GM12873 (cell line): Measurements from ENCODE around the gene BMPR1A.

ENCODE experiments used
- CTCF ChIP-seq: IDR thresholded peaks from 2 replicates; pipeline ENCODE4 v1.5.1; 2012; ENCODE audit warnings: low read depth, mild to moderate bottlenecking, moderate library complexity, low read length, control low read depth; ENCODE audit not compliant: insufficient read depth; ENCODE audit errors: missing control alignments

Gene BMPR1A

GRCh38 chr10:86804805-86805204 is 48.4 kb downstream of the BMPR1A start:
- TF ChIP-seq CTCF, result no peak

- TF ChIP-seq CTCF, result no peak
These were observed 56.7 kb downstream of the BMPR1A start for GRCh38 chr10:86813101-86813500.

- no peak for TF ChIP-seq CTCF
These were observed 57.6 kb downstream of the BMPR1A start for GRCh38 chr10:86813982-86814381.

- TF ChIP-seq CTCF, result no peak
These were observed 58.7 kb downstream of the BMPR1A start for GRCh38 chr10:86815035-86815617.

- TF ChIP-seq CTCF, result no peak
These were observed 59.2 kb downstream of the BMPR1A start for GRCh38 chr10:86815640-86816039.

GRCh38 chr10:86817246-86817645 is 60.8 kb downstream of the BMPR1A start:
- no peak for TF ChIP-seq CTCF

GRCh38 chr10:86819567-86819966 is 63.1 kb downstream of the BMPR1A start:
- no peak for TF ChIP-seq CTCF
